HepG2 (cell line): ENCODE results near the gene ARVCF. TPM values are rescaled to one million over a fixed set of nuclear protein-coding genes. Genes with fewer than 3 reads are reported as not detected.
A peak's percentile ranks its signal among the peaks of the same experiment; 100 is the strongest.

ENCODE experiments used
- ATF5 ChIP-seq: sonication (generic); formaldehyde crosslinking; IDR thresholded peaks from 2 replicates; pipeline ENCODE4 v1.4.0; 2020; ENCODE audit warnings: mild to moderate bottlenecking, low read depth, missing genetic modification reagents
- HMGXB3 ChIP-seq: sonication (generic); formaldehyde crosslinking; IDR thresholded peaks from 2 replicates; pipeline ENCODE4 v1.4.0; 2020; ENCODE audit warnings: missing genetic modification reagents, borderline replicate concordance
- PHB2 ChIP-seq: fragments of 450-650 bp; IDR thresholded peaks from 2 replicates; pipeline ENCODE4 v1.6.1; 2018; ENCODE audit not compliant: partially characterized antibody
- PHF20 ChIP-seq: sonication (generic); formaldehyde crosslinking; IDR thresholded peaks from 2 replicates; pipeline ENCODE4 v1.5.0; 2020; ENCODE audit warnings: mild to moderate bottlenecking, missing genetic modification reagents
- TRAFD1 ChIP-seq: sonication (generic); formaldehyde crosslinking; IDR thresholded peaks from 2 replicates; pipeline ENCODE4 v1.5.1; 2020; ENCODE audit warnings: missing genetic modification reagents, mild to moderate bottlenecking, borderline replicate concordance
- ZBTB1 ChIP-seq: sonication (generic); formaldehyde crosslinking; IDR thresholded peaks from 2 replicates; pipeline ENCODE4 v1.4.0; 2020; ENCODE audit warnings: missing genetic modification reagents, borderline replicate concordance
- ZFP41 ChIP-seq: sonication (generic); formaldehyde crosslinking; IDR thresholded peaks from 2 replicates; pipeline ENCODE4 v1.4.0; 2020; ENCODE audit warnings: mild to moderate bottlenecking, missing genetic modification reagents, borderline replicate concordance
- ZNF276 ChIP-seq: sonication (generic); formaldehyde crosslinking; IDR thresholded peaks from 2 replicates; pipeline ENCODE4 v1.4.0; 2020; ENCODE audit warnings: mild to moderate bottlenecking, low read depth, missing genetic modification reagents
- ZNF350 ChIP-seq: sonication (generic); formaldehyde crosslinking; IDR thresholded peaks from 2 replicates; pipeline ENCODE4 v1.4.0; 2020; ENCODE audit warnings: mild to moderate bottlenecking, low read depth, missing genetic modification reagents, borderline replicate concordance
- ZNF431 ChIP-seq: sonication (generic); formaldehyde crosslinking; IDR thresholded peaks from 2 replicates; pipeline ENCODE4 v1.9.0; 2022; ENCODE audit warnings: missing genetic modification reagents, low read depth, mild to moderate bottlenecking, borderline replicate concordance
- ZNF574 ChIP-seq: sonication (generic); formaldehyde crosslinking; IDR thresholded peaks from 2 replicates; pipeline ENCODE4 v1.4.0; 2020; ENCODE audit warnings: missing genetic modification reagents
- ZNF644 ChIP-seq: IDR thresholded peaks from 2 replicates; pipeline ENCODE4 v1.6.1; 2016; ENCODE audit warnings: low read depth
- ZNF75D ChIP-seq: sonication (generic); formaldehyde crosslinking; IDR thresholded peaks from 2 replicates; pipeline ENCODE4 v1.8.1; 2023; ENCODE audit warnings: missing genetic modification reagents, mild to moderate bottlenecking, borderline replicate concordance
- ZNF773 ChIP-seq: sonication (generic); formaldehyde crosslinking; IDR thresholded peaks from 2 replicates; pipeline ENCODE4 v1.4.0; 2020; ENCODE audit warnings: missing genetic modification reagents, borderline replicate concordance
- ZSCAN30 ChIP-seq: sonication (generic); formaldehyde crosslinking; IDR thresholded peaks from 2 replicates; pipeline ENCODE4 v1.5.0; 2020; ENCODE audit warnings: mild to moderate bottlenecking, missing genetic modification reagents
- polyA plus RNA-seq, 8 experiments: library from polyadenylated mRNA; depleted of rRNA in 3 of 8; stranded (reverse) in 7 of 8; unstranded in 1 of 8; fragments of >200 nt; fragmentation: Illumina TruSeq in 4 of 8; extraction: Trizol in 4 of 8; gene quantifications; 2 replicates each; pipeline versions ENCODE4 v1.2.1 to v1.2.3, GENCODE V29; 2011 to 2016; ENCODE audit warnings: low read depth in 4 of 8, missing spikeins in 1 of 8, mixed read lengths in 1 of 8; ENCODE audit not compliant: insufficient read depth in 1 of 8
- total RNA-seq, 5 experiments: library from RNA; depleted of rRNA; stranded (reverse); fragments of >200 nt; fragmentation: Illumina TruSeq; extraction: Trizol; gene quantifications; 2 replicates each; pipeline ENCODE4 v1.2.3, GENCODE V29; 2016; ENCODE audit warnings: low read depth in 1 of 5

The ARVCF gene
- total and polyA plus RNA-seq, 2 of the 13 experiments (the other 11 are each of a cell fraction or from before 2014, with no cell fraction given): 16.4 to 17.7 TPM

- TF ChIP-seq ZNF350: peak; percentile 82
- peak; percentile 80 for TF ChIP-seq ZNF574 (CRISPR knock-in tag)
- peak; percentile 62; the same call in 1 of the 2 replicates for TF ChIP-seq HMGXB3 (CRISPR knock-in tag)
- no peak for TF ChIP-seq ZNF75D
- TF ChIP-seq ZNF431 (CRISPR knock-in tag): no peak
- TF ChIP-seq ZBTB1 (CRISPR knock-in tag): peak; percentile 95
- no peak for TF ChIP-seq PHF20
- no peak for TF ChIP-seq ZNF773 (CRISPR knock-in tag)
- peak; percentile 81; the same call in 1 of the 2 replicates for TF ChIP-seq ZNF644 (CRISPR knock-in tag)
- no peak; the same call in none of the 2 replicates for TF ChIP-seq TRAFD1
- TF ChIP-seq ZNF276 (CRISPR knock-in tag): no peak; the same call in none of the 2 replicates
- no peak for TF ChIP-seq ATF5 (CRISPR knock-in tag)
- peak; percentile 41; the same call in 1 of the 2 replicates for TF ChIP-seq ZFP41
- no peak for TF ChIP-seq PHB2
- TF ChIP-seq ZSCAN30 (CRISPR knock-in tag): no peak
Observed at GRCh38 chr22:19970479-19971275, 45.9 kb downstream of the ARVCF start (continued).
